GM06990 (cell line): ENCODE results near the gene RHEB.

Experiments
- DNase-seq: peaks from one replicate; pipeline ENCODE4 v3.0.0-alpha.2; 2011; ENCODE audit not compliant: insufficient read length; ENCODE audit errors: extremely low read depth
- H3K27me3 ChIP-seq: replicated peaks from 2 replicates; pipeline ENCODE4 v1.6.0; 2011; ENCODE audit warnings: low read length; ENCODE audit not compliant: control insufficient read depth, insufficient read depth
- H3K36me3 ChIP-seq: 2 replicates; pipeline ENCODE4 v1.5.1; 2011; ENCODE audit warnings: low read length; ENCODE audit not compliant: control insufficient read depth, insufficient read depth
- H3K4me3 ChIP-seq: replicated peaks from 2 replicates; pipeline ENCODE4 v1.5.1; 2011; ENCODE audit warnings: low read depth, mild to moderate bottlenecking, control low read depth, low read length
- TF ChIP-seq, protein P1 (sequence below): IDR thresholded peaks from 2 replicates; pipeline ENCODE4 v1.5.1; 2011; ENCODE audit warnings: low read length, control low read depth, mild to moderate bottlenecking, inconsistent platforms; ENCODE audit not compliant: insufficient read depth, poor library complexity, severe bottlenecking

The RHEB gene

DNA sequence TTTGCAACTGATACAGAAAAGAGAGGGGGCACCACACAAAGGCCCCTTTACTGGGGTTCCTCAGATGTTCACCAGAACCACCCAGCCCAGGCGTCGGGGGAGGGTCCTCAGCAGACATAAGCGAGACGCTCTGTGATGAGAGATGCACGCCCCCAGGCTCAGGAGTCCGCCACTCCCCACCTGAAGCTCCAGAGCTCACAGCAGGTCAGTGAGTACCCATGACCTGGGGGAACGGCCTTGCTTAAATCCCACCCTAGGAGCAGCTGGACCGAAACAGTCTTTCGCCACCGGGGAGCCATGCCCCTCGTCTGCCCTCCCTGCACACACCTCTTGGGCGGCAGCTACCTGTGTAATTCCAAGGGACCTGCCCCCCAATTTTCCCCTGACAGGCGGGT, 82.5 kb downstream of the RHEB start:
- peaks cover 3% of the 10 kb centered on the region; the same call in 1 of the 2 replicates for H3K27me3 ChIP-seq
- DNase-seq, result no peak
- TF ChIP-seq, protein P1, sequence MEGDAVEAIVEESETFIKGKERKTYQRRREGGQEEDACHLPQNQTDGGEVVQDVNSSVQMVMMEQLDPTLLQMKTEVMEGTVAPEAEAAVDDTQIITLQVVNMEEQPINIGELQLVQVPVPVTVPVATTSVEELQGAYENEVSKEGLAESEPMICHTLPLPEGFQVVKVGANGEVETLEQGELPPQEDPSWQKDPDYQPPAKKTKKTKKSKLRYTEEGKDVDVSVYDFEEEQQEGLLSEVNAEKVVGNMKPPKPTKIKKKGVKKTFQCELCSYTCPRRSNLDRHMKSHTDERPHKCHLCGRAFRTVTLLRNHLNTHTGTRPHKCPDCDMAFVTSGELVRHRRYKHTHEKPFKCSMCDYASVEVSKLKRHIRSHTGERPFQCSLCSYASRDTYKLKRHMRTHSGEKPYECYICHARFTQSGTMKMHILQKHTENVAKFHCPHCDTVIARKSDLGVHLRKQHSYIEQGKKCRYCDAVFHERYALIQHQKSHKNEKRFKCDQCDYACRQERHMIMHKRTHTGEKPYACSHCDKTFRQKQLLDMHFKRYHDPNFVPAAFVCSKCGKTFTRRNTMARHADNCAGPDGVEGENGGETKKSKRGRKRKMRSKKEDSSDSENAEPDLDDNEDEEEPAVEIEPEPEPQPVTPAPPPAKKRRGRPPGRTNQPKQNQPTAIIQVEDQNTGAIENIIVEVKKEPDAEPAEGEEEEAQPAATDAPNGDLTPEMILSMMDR, result no peak
- H3K36me3 ChIP-seq, result no peaks in the 10 kb centered on the region
- no peak overlapping the region for H3K4me3 ChIP-seq

DNA sequence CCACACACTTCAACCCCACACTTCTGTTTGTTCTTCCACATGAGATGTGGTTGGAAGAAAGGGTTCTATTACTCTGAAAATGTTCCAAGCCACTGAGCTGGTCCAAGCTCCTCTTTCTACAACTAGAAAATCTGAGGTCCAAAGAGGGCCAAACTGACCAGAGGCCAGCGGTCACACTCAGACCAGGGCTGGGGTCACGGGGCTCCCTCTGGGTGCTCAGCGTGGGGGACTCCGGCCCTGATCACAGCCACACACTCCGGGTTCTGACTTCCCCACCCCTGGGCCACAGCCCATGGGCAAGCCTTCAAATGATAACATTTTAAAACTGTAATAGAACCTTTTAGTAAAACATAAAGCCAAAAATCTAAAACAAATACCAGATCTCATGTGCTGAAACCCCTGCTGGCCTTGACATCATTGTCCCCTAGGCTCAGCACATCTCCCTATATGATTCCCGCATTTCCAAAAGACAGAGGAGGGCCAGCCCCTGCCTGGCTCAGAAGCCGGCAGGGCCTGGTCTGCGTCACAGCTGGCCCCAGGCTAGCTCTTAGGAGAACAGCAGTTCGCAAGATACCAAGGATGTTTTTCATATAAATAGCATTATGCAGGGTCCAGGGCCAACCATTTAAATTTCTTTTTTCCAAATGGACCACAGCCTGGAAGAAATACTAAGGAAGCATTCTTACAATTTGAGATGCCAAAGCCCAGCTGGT, 83.1 kb downstream of the RHEB start:
- no peak overlapping the region for H3K4me3 ChIP-seq
- peaks cover 3% of the 10 kb centered on the region; the same call in 1 of the 2 replicates for H3K27me3 ChIP-seq
- DNase-seq, result no peak
- H3K36me3 ChIP-seq, result no peaks in the 10 kb centered on the region
- TF ChIP-seq, protein P1, result no peak

DNA sequence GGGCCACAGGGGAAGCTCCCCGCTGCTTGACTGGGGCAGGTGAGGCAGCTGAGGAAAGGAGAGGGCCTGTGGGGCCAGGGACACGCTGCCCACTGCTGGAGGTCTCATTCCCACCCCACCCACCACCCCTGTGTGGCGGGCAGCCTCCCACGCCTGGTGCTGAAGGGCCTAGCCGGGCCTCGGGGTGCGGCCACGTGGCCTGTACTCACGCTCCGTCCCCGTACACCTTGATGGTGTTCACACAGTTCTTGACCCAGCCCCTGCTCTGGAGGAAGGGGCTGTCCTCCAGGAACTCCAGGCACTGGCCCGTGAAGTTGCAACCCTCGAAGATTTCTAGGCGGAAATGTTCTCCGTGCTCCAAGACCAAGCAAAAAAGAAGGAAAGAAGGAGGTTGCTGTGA, 83.7 kb downstream of the RHEB start:
- no peak for DNase-seq
- TF ChIP-seq, protein P1, result no peak
- no peak overlapping the region for H3K4me3 ChIP-seq
- no peaks in the 10 kb centered on the region for H3K36me3 ChIP-seq
- H3K27me3 ChIP-seq, result peaks cover 3% of the 10 kb centered on the region; the same call in 1 of the 2 replicates

DNA sequence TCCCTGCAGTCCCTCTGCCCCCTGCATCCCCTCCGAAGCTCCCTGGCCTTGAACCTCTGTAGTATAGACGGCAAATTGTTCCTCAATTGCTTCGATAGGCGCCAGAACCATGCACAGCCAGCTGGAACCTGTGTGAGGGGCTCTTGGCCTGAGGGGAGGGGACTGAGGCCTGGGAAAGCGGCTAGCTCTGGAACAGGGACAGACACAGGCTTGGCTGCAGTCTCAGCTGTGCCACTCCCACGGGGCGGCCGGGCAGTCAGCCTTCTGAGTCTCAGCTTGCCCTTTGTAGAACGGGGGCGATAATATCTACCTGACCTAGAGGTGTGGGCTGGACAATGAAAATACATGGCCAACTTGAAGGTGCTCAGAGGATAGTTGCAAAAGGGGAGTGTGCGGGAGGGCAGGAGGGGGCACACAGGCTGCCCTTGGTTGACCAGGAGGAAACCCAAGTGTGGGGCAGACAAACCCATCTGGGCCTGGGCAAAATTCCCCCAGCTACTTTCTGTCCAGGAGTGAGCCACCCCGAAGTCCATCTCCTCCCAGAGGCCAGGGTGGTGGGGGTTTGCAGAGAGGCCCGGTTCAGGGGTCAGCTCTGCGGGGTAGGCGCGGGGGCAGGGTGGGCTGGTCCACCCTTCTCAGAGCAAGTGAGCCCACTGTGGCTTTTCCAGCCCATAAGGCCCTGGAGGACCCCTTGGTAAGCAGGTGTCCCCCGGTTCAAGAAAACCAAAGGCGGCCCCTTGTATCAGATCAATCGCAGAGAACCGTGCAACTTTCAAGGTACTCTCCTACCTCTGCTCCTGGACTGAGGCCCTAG, 84.4 kb downstream of the RHEB start:
- Histone ChIP-seq H3K27me3 (peaks cover 3% of the 10 kb centered on the region; the same call in 1 of the 2 replicates), H3K36me3 (no peaks in the 10 kb centered on the region), H3K4me3 (no peak overlapping the region)
- TF ChIP-seq, protein P1, result no peak
- no peak for DNase-seq

DNA sequence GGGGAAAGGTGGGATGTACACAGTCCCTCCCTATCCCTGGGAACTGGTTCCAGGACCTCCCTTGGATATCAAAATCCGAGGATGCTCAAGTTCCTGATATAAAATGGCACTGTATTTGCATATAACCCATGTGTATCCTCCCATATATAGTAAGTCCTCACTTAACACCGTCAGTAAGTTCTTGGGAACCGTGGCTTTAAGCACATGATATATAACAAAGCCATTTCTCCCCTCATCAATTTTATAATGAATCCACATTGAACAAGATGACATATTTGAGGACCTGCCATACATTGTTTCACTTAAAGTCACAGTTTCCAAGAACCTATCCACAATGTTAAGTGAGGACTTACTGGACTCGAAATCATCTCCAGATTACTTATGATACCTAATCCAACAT, 85.1 kb downstream of the RHEB start:
- no peak for DNase-seq
- Histone ChIP-seq H3K27me3 (peaks cover 3% of the 10 kb centered on the region; the same call in 1 of the 2 replicates), H3K36me3 (no peaks in the 10 kb centered on the region), H3K4me3 (no peak overlapping the region)
- TF ChIP-seq, protein P1, result no peak
